K562 (cell line): Measurements from ENCODE around the gene NABP2. TPM values are rescaled to one million over a fixed set of nuclear protein-coding genes. Genes with fewer than 3 reads are reported as not detected.

Experiments
- ATF1 ChIP-seq, 2 experiments: fragments of 450-650 bp in 1 of 2; IDR thresholded peaks; 2 replicates each; pipeline ENCODE4 v1.6.1; 2016; ENCODE audit warnings: missing compliant biosample characterization in 1 of 2, missing genetic modification characterization in 1 of 2
- ATF7 ChIP-seq: fragments of 450-650 bp; IDR thresholded peaks from 2 replicates; pipeline ENCODE4 v1.7.1; 2014; ENCODE audit warnings: mild to moderate bottlenecking, moderate library complexity
- FOXA3 ChIP-seq, 2 experiments: fragments of 450-650 bp in 1 of 2; sonication (generic) in 1 of 2; formaldehyde crosslinking; IDR thresholded peaks in 1 of 2; conservative IDR thresholded peaks in 1 of 2; 2 replicates each; pipeline versions ENCODE4 v1.4.0 to v1.8.0; 2020 to 2022; ENCODE audit warnings: mild to moderate bottlenecking in 2 of 2, missing genetic modification reagents in 1 of 2
- GATAD2A ChIP-seq: fragments of 450-650 bp; IDR thresholded peaks from 2 replicates; pipeline ENCODE4 v1.6.1; 2017
- GMEB1 ChIP-seq: fragments of 250-450 bp; sonication (Bioruptor Pico); IDR thresholded peaks from 2 replicates; pipeline ENCODE4 v1.4.0; 2020; ENCODE audit warnings: mild to moderate bottlenecking
- HNRNPK ChIP-seq: fragments of 200-400 bp; formaldehyde crosslinking; IDR thresholded peaks from one replicate; pipeline ENCODE4 v1.6.1; 2018; ENCODE audit warnings: mild to moderate bottlenecking, low read depth, low read length; ENCODE audit not compliant: poor library complexity, severe bottlenecking
- HNRNPLL ChIP-seq: fragments of 200-400 bp; formaldehyde crosslinking; IDR thresholded peaks from 2 replicates; pipeline ENCODE4 v1.6.1; 2017; ENCODE audit warnings: low read length, low read depth, mild to moderate bottlenecking; ENCODE audit not compliant: poor library complexity, severe bottlenecking
- MAZ ChIP-seq, 2 experiments: fragments of 450-650 bp in 1 of 2; sonication (generic) in 1 of 2; formaldehyde crosslinking; IDR thresholded peaks in 1 of 2; conservative IDR thresholded peaks in 1 of 2; 2 replicates each; pipeline versions ENCODE4 v1.4.0 to v1.5.0; 2020; ENCODE audit warnings: mild to moderate bottlenecking in 1 of 2, missing genetic modification reagents in 1 of 2
- NFIX ChIP-seq: fragments of 250-450 bp; sonication (Bioruptor Pico); IDR thresholded peaks from 2 replicates; pipeline ENCODE4 v1.4.0; 2020; ENCODE audit warnings: low read depth, mild to moderate bottlenecking, moderate library complexity
- PHF20 ChIP-seq: fragments of 450-650 bp; IDR thresholded peaks from 2 replicates; pipeline ENCODE4 v1.6.1; 2018; ENCODE audit not compliant: partially characterized antibody
- RBBP5 ChIP-seq: fragments of 200-600 bp; sonication (generic); IDR thresholded peaks from 2 replicates; pipeline ENCODE4 v1.6.1; 2012; ENCODE audit warnings: borderline replicate concordance, mild to moderate bottlenecking, low read length, control low read depth, inconsistent platforms; ENCODE audit not compliant: insufficient read depth, poor library complexity, severe bottlenecking
- SMARCA5 ChIP-seq: fragments of 450-650 bp; IDR thresholded peaks from 2 replicates; pipeline ENCODE4 v1.6.1; 2016
- SMC3 ChIP-seq: conservative IDR thresholded peaks from 2 replicates; pipeline ENCODE4 v1.6.1; 2011; ENCODE audit warnings: low read depth, low read length, improper control_type of control experiment; ENCODE audit not compliant: insufficient read depth
- STAT6 ChIP-seq: sonication (generic); formaldehyde crosslinking; IDR thresholded peaks from 2 replicates; pipeline ENCODE4 v1.8.1; 2023; ENCODE audit warnings: mild to moderate bottlenecking, missing genetic modification reagents
- TCF3 ChIP-seq: sonication (generic); formaldehyde crosslinking; IDR thresholded peaks from 2 replicates; pipeline ENCODE4 v1.4.0; 2020; ENCODE audit warnings: mild to moderate bottlenecking, missing genetic modification reagents
- TEAD4 ChIP-seq, 2 experiments: sonication (generic) in 1 of 2; formaldehyde crosslinking in 1 of 2; IDR thresholded peaks; 2 replicates each; pipeline versions ENCODE4 v1.6.1 to v1.8.0; 2012 to 2022; ENCODE audit warnings: borderline replicate concordance in 1 of 2, inconsistent platforms in 1 of 2, low read length in 1 of 2, mild to moderate bottlenecking in 1 of 2, missing genetic modification reagents in 1 of 2
- VEZF1 ChIP-seq: fragments of 200-800 bp; sonication (Bioruptor generic); IDR thresholded peaks from 2 replicates; pipeline ENCODE4 v1.6.1; 2017; ENCODE audit warnings: missing genetic modification characterization, missing compliant biosample characterization
- YY1 ChIP-seq, 3 experiments: IDR thresholded peaks; 2 replicates each; pipeline ENCODE4 v1.6.1; 2011; ENCODE audit warnings: low read length in 2 of 3, mild to moderate bottlenecking in 2 of 3, moderate library complexity in 2 of 3, borderline replicate concordance in 1 of 3, control low read depth in 1 of 3, low read depth in 1 of 3; ENCODE audit not compliant: insufficient read depth in 3 of 3, insufficient replicate concordance in 2 of 3, control insufficient read depth in 1 of 3, insufficient read length in 1 of 3; ENCODE audit errors: extremely low read depth in 1 of 3
- ZC3H8 ChIP-seq: fragments of 450-650 bp; IDR thresholded peaks from 2 replicates; pipeline ENCODE4 v1.6.1; 2017
- ZNF431 ChIP-seq: sonication (generic); formaldehyde crosslinking; IDR thresholded peaks from 2 replicates; pipeline ENCODE4 v1.8.0; 2022; ENCODE audit warnings: mild to moderate bottlenecking, missing genetic modification reagents
- polyA plus RNA-seq, 8 experiments: library from polyadenylated mRNA; depleted of rRNA in 4 of 8; stranded (reverse) in 5 of 8; unstranded in 3 of 8; fragments of >200 nt; fragmentation: Nextera tagmentation in 2 of 8; fragmentation: Illumina TruSeq in 1 of 8; extraction: Ambion mirVana in 2 of 8; extraction: Trizol in 1 of 8; gene quantifications; 2 replicates each; pipeline versions ENCODE4 v1.2.1 to v1.2.3, GENCODE V29; 2011 to 2014; ENCODE audit warnings: inconsistent platforms in 1 of 8, missing spikeins in 1 of 8
- total RNA-seq, 7 experiments: library from RNA; depleted of rRNA in 6 of 7; stranded (reverse); fragments of >200 nt in 6 of 7; fragmentation: Illumina TruSeq in 2 of 7; extraction: Trizol in 2 of 7; gene quantifications; 2 replicates each; pipeline versions ENCODE4 v1.2.1 to v1.2.3, GENCODE V29; 2011 to 2021; ENCODE audit warnings: low replicate concordance in 1 of 7

NABP2 gene
- total and polyA plus RNA-seq, 9 of the 15 experiments (the other 6 are each of a cell fraction or from before 2014, with no cell fraction given): 11.3 to 60.6 (median 43.5) TPM

- TF ChIP-seq VEZF1 (peak; percentile 75), GATAD2A (0 out of 2 replicates have a peak, but pooled peaks have one; percentile 65), PHF20 (peak; percentile 88), MAZ (CRISPR knock-in tag; conservative IDR thresholded peaks at IDR 0.05 in 1 of 2, IDR thresholded peaks at IDR 0.05 in 1 of 2) (peak; percentile 77 to 82; a peak in 2 of 4 replicates), TCF3 (peak; percentile 22), SMARCA5 (0 out of 2 replicates have a peak, but pooled peaks have one; percentile 13), GMEB1 (CRISPR knock-in tag) (peak; percentile 79), NFIX (CRISPR knock-in tag) (no peak), STAT6 (0 out of 2 replicates have a peak, but pooled peaks have one; percentile 48), ZC3H8 (no peak), TEAD4 (IDR thresholded peaks at IDR 0.05; ENCODE audit: low read length) (peak; percentile 38; the same call in 1 of the 2 replicates), TEAD4 (CRISPR knock-in tag; IDR thresholded peaks at IDR 0.05; ENCODE audit: borderline replicate concordance) (no peak), ZNF431 (0 out of 2 replicates have a peak, but pooled peaks have one; percentile 38), SMC3 (peak; percentile 57), YY1 (IDR thresholded peaks at IDR 0.05; ENCODE audit: borderline replicate concordance in 1 of 3, control insufficient read depth in 1 of 3, extremely low read depth in 1 of 3, insufficient read depth in 3 of 3, insufficient read length in 1 of 3, insufficient replicate concordance in 2 of 3, low read depth in 1 of 3, low read length in 2 of 3) (peak in 2 of 3 experiments; percentile 74 to 80), ATF7 (peak; percentile 81), HNRNPK (peak; percentile 54), FOXA3 (CRISPR knock-in tag; conservative IDR thresholded peaks at IDR 0.05 in 1 of 2, IDR thresholded peaks at IDR 0.05 in 1 of 2) (no peak), ATF1 (CRISPR knock-in tag; IDR thresholded peaks at IDR 0.05) (no peak), ATF1 (tag; IDR thresholded peaks at IDR 0.05) (peak; percentile 88), HNRNPLL (peak; percentile 78), RBBP5 (peak; percentile 76)
Measured at GRCh38 chr12:56224102-56224701, at the start of gene NABP2 (continued).
